GM12878 (cell line): ENCODE results near the gene GALNT3.

Experiments used
- ATF2 ChIP-seq: IDR thresholded peaks from 2 replicates; pipeline ENCODE4 v1.6.1; 2012; ENCODE audit warnings: low read length, inconsistent platforms
- FOS ChIP-seq: IDR thresholded peaks from 3 replicates; pipeline ENCODE4 v1.6.1; 2011; ENCODE audit warnings: borderline replicate concordance; ENCODE audit not compliant: insufficient read length; ENCODE audit errors: extremely low read depth
- YY1 ChIP-seq: IDR thresholded peaks from 2 replicates; pipeline ENCODE4 v1.6.1; 2011; ENCODE audit warnings: low read depth, mild to moderate bottlenecking, low read length
- TF ChIP-seq, protein P1 (sequence below), 3 experiments: IDR thresholded peaks in 2 of 3; conservative IDR thresholded peaks in 1 of 3; 2 replicates each; pipeline ENCODE4 v1.5.1; 2011; ENCODE audit warnings: low read depth in 3 of 3, low read length in 3 of 3, mild to moderate bottlenecking in 3 of 3, control low read depth in 2 of 3, moderate library complexity in 2 of 3, inconsistent platforms in 1 of 3, mixed read lengths in 1 of 3; ENCODE audit not compliant: control insufficient read depth in 2 of 3, insufficient read depth in 1 of 3; ENCODE audit errors: extremely low read depth in 1 of 3

DNA sequence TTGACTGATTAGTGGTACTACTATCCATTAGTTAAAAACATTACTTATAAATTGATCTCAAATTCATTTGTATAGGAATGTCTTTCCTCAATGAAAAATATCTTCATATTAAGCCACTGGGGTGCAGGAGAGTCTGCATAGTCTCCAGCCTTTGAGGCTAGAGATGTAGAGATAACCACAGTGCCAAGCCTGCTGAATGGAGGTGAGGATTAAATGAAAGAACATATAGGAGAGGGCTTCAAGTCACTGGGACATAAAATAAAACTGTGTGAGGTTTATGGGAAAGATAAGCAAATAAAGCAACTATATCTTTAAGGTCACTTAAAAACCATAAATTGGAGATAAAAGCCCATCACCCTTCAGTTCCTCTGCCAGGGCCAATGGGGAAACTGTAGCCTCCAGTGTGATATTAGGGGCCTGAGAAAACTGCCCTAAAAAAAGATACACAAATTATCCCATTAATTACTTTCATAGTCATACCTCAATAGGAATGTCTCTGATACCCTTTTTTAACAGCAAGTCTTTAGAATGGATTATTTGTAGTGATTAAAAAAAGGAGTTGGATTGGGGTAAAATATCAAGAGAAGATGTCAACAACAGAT lies 27.6 kb downstream of the GALNT3 start:
- no peak for TF ChIP-seq ATF2
- no peak for TF ChIP-seq YY1
- TF ChIP-seq, protein P1, sequence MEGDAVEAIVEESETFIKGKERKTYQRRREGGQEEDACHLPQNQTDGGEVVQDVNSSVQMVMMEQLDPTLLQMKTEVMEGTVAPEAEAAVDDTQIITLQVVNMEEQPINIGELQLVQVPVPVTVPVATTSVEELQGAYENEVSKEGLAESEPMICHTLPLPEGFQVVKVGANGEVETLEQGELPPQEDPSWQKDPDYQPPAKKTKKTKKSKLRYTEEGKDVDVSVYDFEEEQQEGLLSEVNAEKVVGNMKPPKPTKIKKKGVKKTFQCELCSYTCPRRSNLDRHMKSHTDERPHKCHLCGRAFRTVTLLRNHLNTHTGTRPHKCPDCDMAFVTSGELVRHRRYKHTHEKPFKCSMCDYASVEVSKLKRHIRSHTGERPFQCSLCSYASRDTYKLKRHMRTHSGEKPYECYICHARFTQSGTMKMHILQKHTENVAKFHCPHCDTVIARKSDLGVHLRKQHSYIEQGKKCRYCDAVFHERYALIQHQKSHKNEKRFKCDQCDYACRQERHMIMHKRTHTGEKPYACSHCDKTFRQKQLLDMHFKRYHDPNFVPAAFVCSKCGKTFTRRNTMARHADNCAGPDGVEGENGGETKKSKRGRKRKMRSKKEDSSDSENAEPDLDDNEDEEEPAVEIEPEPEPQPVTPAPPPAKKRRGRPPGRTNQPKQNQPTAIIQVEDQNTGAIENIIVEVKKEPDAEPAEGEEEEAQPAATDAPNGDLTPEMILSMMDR (IDR thresholded peaks at IDR 0.05 in 2 of 3, conservative IDR thresholded peaks at IDR 0.05 in 1 of 3; ENCODE audit: control insufficient read depth in 2 of 3, extremely low read depth in 1 of 3, insufficient read depth in 1 of 3, low read depth in 3 of 3, low read length in 3 of 3): no peak
- no peak for TF ChIP-seq FOS
